NT2/D1 (cell line): ENCODE data around the gene PSEN1.

Experiments used
- SUZ12 ChIP-seq: IDR thresholded peaks from 2 replicates; pipeline ENCODE4 v1.6.1; 2011; ENCODE audit not compliant: insufficient read length, insufficient read depth; ENCODE audit errors: extremely low read depth
- YY1 ChIP-seq: IDR thresholded peaks from 2 replicates; pipeline ENCODE4 v1.6.1; 2011; ENCODE audit not compliant: insufficient read length, insufficient read depth
- ZNF274 ChIP-seq: IDR thresholded peaks from 2 replicates; pipeline ENCODE4 v1.6.1; 2011; ENCODE audit warnings: mild to moderate bottlenecking, low read depth, low read length

DNA sequence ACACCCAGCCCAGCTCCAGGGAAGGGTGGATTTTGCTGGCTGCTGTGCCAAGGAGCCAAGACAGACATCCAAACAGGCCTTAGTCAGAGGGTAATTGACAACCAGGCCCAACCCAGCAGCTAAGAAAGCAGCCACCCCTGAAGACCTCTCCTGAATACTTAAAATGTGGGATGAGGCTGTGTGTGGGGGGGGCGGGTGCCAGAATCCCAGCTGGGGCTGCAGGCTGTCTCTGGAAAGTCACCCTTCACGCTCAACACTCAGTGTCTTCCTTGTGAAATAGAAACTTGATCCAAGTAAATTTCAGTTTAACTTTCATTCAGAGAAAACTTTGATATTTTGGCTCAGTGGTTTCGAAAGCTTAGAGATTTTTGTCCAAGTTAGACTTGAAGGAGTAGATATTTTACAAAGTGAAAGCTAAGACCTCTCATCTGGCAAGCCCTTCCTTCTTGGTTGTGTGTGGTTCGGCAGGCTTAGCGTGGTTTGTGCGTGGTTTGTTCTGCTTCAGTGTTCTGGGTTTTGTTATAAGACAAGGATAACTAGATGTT, 106.1 kb downstream of the PSEN1 start:
- TF ChIP-seq ZNF274: no peak
- TF ChIP-seq YY1: no peak
- TF ChIP-seq SUZ12: no peak
